HCEC 1CT (cell line): ENCODE results near the gene ETS1.

Source experiments
- DNase-seq: peaks from one replicate; pipeline ENCODE4 v3.0.0-alpha.2; 2017

The ETS1 gene

DNA sequence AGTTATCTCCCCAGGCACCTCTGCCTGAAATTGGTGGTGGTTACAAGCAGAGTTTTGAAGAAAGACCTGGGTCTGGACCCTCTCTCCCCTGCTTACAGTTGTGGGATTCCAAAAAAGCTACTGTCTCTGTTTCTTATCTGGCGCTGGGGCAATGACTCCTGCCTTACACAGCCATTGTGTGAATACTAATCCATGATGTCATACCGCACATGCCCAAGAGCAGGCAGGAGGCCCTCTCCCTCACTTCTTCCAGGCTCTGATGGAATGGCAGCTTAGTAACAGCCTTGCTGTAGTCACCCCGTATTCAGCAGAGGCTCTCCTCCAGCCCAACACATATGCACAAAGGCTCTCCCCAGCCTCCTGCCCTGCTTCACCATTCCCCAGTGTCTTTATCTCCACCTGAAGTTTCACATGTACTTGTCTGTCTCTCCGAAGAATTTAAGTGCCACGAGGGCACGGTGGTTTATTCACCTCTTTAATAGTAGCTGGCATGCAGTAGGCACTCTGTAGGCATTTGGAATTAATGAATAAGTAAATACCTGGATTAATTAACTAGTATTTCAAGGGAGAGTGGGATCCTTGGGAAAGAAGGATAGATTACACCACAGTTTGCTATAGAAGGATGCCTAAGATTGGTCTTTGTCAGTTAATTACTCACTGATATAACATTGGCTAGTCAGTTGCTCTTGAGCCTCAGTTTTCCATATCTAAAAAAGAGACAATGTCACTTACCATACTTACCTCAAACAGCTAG lies 165.6 kb downstream of the ETS1 start:
- DNase-seq = peak; percentile 80

DNA sequence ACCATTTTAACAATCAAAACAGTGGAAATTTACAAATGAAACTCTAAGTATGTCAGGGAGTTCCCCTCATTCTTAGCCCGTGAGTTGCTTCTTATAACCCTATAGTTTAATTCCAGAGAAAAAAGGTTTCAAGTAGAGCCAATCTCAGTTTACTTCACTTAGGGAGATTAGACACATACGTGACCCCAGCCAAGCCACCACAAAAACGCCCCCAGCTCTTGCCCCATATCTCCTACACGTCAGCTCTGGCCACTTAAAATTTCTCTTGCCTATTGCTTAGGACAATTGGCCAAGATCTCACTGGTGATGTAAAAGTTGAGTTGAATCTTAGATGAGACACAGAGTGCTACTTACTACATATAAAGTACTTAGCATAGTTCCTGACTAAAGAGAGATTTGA lies 166.4 kb downstream of the ETS1 start:
- peak; percentile 77 for DNase-seq

DNA sequence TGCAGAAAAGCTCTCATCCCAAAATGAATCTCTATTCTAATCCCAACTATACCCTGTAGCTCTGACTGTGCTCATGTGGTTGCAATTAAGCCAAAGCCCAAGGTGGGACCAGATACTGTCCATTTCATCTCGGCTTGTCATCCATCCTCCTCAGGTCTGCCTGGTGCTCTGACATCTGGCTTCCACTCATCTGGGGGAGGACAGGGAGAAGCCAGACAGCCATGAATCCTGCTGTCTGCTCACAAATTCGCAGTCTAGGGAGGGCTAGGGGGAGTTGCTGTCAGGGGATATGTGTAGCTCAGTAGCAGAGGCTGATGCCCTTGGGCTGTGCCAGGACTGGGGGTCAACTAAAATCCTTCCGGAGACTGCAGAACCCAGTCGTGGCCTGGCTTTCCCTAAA lies 167.1 kb downstream of the ETS1 start:
- DNase-seq = no peak

DNA sequence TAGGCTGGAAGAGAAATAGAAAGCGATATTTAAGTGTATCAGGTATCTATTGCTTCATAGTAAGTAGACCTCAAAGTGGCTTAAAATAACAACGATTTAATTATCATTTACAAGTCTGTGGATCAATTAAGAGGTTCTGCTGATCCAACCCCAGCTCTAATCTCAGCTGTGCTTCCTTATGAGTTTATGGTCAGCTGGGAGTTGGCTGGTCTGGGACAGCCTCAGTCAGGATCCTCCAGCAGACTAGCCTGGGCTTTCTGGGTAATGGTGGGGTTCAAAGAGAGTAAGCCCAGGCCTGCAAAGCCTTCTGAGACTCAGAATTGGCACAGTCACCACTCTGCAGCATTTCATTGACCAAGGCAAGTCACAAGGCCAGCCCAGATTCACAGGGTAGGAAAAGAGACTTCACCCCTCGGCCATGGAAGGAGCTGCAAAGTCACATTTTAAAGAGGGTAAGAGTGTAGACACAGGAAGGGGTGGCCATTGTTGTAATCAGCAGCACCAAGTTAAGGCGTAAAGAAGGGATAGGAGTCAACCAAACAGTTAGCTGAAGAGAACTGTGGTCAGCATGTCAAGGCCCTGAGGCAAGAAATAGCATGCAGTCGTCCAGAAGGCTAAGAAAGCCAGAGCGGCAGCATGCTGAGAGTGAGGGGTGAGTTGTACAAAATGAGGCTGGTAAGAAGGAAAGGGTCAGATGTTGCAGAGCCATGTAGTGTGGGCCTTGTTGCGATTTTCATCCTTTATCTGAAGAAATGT lies 168.2 kb downstream of the ETS1 start:
- no peak for DNase-seq

DNA sequence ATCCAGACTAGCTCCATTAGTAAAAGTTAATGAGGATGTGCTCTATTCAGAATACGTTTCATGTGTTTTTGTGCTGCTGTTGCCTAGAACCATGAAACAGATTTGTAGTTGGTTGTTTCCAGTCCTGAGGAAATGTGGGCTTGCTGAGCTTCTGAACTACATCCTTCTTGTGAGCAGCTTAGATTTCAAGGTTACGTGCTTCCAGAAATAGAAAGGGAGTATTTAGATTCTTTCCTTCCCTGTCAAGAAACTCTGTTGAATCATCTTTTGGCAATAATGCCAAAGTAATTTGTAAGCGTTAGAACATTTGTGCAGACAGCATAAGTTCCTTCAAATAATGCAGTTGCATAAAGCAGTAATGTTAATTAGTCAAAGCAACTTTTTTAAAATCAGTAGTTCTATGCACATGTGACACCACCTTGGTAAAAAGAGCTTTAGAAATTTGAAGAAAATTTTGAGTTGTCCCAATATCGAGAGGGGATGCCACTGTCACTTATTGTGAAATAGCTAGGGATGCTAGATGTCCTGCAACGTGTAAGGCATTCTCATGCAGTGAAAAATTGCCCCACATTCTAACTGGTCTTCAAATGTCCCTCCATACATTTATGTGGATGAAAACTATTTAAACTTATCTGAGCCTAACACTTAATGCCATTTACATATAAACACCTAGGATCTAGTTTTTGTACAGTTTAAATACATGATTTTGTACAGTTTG lies 169.6 kb downstream of the ETS1 start:
- DNase-seq = peak; percentile 93

DNA sequence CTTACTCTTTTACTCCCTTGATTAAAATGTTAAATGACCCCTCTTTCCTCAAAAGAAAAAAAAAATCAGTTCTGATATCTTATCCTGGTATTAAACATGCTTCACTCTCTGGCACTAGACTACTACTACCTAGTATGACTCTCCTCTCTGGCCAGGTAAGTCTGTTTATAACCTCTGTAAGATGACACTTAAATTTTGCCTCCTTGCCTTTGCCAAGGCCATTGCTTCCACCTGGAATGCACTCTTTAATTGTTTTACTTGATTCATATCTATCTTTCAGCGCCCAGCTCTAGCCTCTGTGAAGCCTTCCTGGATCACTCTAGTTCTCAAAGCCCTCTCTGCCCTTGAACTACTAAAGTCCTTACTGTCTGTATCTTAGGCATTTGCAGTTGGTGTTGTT lies 170.4 kb downstream of the ETS1 start:
- DNase-seq = no peak

DNA sequence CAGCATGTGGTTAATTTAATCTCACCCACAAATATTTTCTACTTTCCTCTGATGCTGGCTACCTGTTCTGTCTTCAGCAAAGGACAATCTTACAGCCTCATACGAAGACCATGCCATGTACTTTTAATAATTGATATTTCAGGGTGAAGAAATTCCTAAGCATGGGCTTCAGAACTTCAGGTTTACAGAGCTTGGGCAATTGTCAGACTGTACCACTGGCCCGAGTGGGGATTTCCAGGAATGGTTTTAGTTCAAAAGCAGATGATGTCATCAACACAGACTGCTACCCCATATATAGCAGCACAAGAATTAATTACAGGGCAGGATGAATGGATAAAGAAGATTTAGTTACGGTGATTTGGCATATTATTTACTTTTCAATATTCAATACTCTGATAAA lies 171.8 kb downstream of the ETS1 start:
- DNase-seq = no peak

DNA sequence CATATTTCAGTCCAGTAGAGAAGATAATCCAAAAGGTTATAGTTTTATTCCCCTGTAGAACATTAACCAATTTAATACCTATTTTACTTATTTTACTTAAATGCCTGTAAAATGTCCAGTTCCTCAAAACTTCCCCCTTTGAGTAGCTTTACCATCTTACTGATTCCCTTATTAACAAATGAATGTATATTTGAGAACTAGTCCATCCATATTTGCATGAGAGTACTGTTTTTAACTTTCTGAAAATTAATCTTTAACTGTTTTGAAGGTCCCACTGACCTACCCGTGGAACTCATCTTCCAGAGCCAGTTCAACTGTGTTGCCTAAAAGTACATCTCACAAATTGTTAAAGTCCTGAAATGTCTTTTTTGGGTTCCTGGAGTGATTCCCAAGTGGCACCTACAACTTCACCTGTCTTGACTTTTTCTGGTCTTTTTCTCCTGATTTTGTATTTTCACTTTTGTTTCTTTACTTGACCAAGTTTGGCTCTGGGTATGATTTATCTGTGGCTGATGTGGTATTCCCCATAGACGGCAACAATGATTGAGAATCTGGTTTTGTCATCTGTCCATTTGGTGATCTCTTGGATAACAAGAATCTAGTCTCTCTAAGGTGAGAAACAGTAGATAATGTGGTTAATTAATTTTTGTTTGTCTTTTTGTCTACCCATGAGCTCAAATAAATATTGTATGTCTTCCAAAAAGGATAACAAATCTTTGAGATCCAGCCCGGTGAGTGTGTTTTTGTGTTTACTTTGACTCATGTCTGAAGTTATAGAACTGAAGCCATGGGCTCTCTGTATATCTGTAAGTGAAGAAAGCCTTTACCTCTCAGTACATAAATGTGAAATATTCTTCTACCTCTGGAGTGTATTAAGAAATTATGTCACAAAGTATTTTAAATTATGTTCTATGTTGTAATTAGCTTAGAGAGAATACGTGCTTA lies 174.2 kb downstream of the ETS1 start:
- peak; percentile 18 for DNase-seq

DNA sequence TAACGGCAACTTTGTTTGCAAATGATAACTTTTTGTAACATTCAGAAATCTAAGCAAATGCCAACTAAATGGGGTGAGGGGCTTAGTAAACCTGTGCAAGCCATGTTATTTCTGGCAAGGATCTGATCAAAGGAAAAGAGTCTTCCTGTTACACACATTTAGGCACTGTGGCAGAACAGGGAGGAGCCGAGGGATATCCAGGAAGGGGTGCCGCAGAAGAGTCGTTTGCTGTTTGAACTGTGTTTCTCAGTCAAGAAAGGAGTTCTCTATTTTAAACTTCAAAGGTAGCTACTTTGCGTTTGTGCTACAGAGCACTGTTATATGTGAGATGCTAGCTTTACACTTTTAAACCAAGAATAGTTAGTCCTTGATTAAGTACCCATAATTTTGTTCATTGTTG lies 175.5 kb downstream of the ETS1 start:
- no peak for DNase-seq

DNA sequence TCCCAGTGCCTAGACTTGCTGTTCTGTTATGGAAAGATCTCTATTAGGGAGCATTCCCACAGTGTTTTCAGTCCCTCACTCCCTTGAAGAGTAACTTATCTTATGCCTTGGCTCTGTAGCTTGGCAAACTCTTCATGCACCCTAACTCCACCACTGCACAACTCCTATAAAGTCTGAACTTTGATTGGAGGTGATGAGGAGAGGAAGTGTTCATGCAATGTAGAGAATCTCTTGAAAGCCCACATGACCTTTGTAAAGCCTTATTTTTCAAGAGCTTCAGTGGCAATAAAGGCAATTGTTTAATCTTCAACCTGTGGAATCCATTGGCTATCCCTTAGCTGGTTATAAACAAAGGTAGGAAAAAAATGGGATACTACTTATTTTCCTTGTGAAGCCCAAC lies 176.2 kb downstream of the ETS1 start:
- DNase-seq = no peak

DNA sequence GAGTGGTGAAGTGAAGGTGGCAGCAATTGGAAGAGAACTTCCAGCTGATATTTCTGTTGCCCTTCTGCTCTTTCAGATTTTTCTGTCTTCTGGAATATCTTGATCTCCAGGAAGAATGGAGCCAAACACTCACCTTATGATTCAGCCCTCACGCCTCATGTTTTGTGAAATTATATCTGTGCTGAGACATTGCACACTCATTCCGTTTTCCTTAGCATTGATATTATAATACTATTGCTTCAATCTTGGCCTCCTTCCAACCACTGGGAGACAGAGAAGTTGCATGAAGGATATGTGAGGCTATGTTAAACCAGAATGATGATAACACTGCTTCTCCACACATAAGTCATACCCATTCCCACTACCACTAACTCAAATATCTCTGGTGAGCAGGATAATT lies 177.9 kb downstream of the ETS1 start:
- peak; percentile 90 for DNase-seq
